Muscle of leg (tissue), 11 donors: Measurements from ENCODE around the gene ICA1. TPM values are rescaled to one million over a fixed set of nuclear protein-coding genes. Genes with fewer than 3 reads are reported as not detected.
"Not testable (repeated sequence)": the region's sequence is repeated elsewhere in the genome, so short reads cannot be mapped to it uniquely, and the experiment has no call there.

ENCODE experiments used
- DNase-seq: peaks from one replicate; pipeline ENCODE4 v3.0.0; 2013
- H3K27ac ChIP-seq: one replicate; pipeline ENCODE4 v1.5.1; 2013; ENCODE audit warnings: mild to moderate bottlenecking, low read length, control low read depth
- H3K27me3 ChIP-seq: one replicate; pipeline ENCODE4 v1.6.1; 2013; ENCODE audit warnings: low read length; ENCODE audit not compliant: control insufficient read depth, insufficient read depth
- H3K36me3 ChIP-seq: one replicate; pipeline ENCODE4 v1.6.1; 2013; ENCODE audit warnings: low read length; ENCODE audit not compliant: control insufficient read depth, insufficient read depth
- H3K4me1 ChIP-seq: one replicate; pipeline ENCODE4 v1.6.1; 2013; ENCODE audit warnings: low read length; ENCODE audit not compliant: control insufficient read depth, insufficient read depth
- H3K4me3 ChIP-seq: one replicate; pipeline ENCODE4 v1.5.1; 2013; ENCODE audit warnings: low read length, control low read depth
- H3K9me3 ChIP-seq: replicated peaks from 2 replicates; pipeline ENCODE4 v1.6.1; 2013; ENCODE audit warnings: low read depth, low read length; ENCODE audit not compliant: control insufficient read depth
- WGBS: methylation state at CpG from one replicate; pipeline ENCODE4 v1.1.5; 2013; ENCODE audit warnings: missing lambda C conversion rate; ENCODE audit not compliant: insufficient coverage; 5-methylcytosine and 5-hydroxymethylcytosine counted together
- polyA plus RNA-seq, 8 donors: library from polyadenylated mRNA; unstranded; fragments of 120-200 nt; gene quantifications; one replicate each; pipeline versions ENCODE4 v1.2.1 to v1.2.3, GENCODE V29; 2013; ENCODE audit warnings: inconsistent platforms in 1 of 8, low replicate concordance in 1 of 8; ENCODE audit not compliant: insufficient read length in 8 of 8, insufficient read depth in 1 of 8
- total RNA-seq: library from RNA; stranded (reverse); fragments of 120-200 nt; gene quantifications from one replicate; pipeline ENCODE4 v1.2.4, GENCODE V29; 2013

The ICA1 gene
- total and polyA plus RNA-seq, 9 donors: 3.6 to 10.9 (median 4.6) TPM

DNA sequence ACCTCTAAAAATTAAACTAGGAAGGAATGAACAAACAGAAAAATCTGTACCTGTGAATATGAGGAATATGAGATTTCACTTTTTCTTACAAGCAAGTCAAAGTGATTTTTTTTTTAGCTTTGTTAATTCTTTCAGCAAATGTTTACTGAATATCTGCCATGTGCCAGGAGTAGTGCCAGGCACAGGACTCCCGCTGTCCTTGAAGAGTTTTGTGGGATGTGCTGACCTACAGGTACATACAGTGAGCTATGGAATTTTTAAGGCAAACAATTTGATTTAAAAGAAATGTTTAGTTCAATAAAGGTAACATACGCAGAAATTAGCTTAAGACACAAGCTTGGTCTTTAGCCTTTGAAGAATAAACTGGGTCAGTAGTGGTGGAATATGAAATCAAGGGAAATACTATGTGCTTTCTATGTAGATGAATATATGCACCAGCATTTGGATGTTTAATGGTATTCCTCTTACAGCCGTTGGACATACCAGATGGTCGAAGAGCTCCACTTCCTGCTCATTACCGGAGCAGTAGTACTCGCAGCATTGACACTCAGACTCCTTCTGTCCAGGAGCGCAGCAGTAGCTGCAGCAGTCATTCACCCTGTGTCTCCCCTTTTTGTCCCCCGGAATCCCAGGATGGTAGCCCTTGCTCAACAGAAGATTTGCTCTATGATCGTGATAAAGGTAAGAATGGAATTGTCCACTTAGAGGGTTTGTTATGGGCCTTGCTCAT lies 191.4 kb downstream of the ICA1 start:
- Histone ChIP-seq H3K36me3 (no peaks in the 10 kb centered on the region), H3K4me3 (no peak overlapping the region), H3K9me3 (no peaks in the 10 kb centered on the region), H3K4me1 (peaks cover 5% of the 10 kb centered on the region), H3K27ac (no peak overlapping the region), H3K27me3 (no peaks in the 10 kb centered on the region)
- no peak for DNase-seq
- WGBS: 91% methylated on average over 7 of the region's 9 CpGs

DNA sequence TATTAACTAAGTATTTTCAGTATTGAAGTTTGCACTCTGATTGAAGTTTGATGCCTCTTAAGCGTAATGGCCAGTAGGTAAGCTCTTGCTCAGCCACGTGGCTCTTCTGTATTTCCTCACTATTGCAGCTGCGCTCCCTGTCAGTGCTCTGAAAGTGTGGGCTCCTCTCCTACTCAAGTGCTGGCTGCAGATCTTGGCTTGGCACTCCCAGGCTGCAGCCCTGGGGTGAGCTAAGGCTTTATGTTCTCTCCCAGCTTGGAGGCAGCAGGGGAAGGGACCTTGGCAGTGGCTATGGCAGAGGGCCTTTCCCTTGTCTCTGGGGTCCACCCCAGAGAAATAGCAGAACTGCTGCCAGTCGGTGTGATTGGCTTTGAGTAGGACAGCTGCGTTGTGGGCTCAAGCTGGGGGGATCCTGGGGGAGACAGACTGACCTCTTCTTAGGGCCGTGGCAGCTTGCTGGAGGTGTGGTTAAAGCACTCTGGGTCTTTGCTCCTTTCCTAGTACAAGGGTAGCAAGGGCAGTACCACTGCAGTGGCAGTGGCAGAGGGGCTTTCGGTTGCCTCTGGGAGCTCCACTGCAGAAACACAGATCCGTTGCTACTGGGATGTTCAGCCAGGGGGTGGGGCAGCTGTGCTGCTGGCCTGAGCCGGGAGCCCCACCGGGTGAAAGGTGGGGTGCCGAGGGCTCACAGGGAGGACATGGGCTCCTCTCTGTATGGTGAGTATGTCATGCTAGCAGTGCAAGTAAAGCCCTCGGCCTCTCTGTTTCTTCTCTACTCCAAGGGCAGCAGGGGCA lies 192.9 kb downstream of the ICA1 start:
- Histone ChIP-seq H3K27me3 (no peaks in the 10 kb centered on the region), H3K4me3 (no peak overlapping the region), H3K36me3 (no peaks in the 10 kb centered on the region), H3K27ac (no peak overlapping the region), H3K9me3 (no peaks in the 10 kb centered on the region), H3K4me1 (peaks cover 5% of the 10 kb centered on the region)
- DNase-seq: peak; percentile 14
- 62% methylated on average over 9 of the region's 12 CpGs for WGBS

DNA sequence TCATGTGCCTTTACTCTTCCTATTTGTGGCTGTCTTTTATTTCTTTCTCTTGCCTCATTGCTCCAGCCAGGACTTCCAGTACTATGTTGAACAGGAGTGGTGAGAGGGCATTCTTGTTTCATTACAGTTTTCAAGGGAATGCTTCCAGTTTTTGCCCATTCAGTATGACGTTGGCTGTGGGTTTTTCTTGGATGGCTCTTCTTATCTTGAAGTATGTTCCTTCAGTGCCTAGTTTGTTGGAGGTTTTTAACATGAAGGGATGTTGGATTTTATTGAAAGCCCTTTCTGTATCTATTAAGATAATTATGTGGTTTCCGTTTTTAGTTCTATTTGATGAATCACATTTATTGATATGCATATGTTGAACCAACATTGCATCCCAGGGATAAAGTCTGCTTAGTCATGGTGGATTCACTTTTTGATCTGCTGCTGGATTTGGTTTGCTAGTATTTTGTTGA lies 196.6 kb downstream of the ICA1 start:
- H3K27me3 ChIP-seq: no peaks in the 10 kb centered on the region
- no peak for DNase-seq

DNA sequence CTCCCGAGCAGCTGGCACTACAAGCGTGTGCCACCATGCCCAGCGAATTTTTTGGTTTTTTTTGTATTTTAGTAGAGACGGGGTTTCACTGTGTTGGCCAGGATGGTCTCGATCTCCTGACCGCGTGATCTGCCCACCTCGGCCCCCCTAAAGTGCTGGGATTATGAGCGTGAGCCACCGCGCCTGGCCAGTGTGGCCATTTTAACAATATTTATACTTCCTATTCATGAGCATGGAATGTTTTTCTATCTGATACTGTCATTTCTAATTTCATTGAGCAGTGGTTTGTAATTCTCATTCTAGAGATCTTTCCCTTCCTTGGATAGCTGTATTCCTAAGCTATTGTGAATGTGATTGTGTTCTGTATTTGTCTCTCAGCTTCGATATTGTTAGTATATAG lies 197.1 kb downstream of the ICA1 start:
- no peak for DNase-seq
- Histone ChIP-seq H3K27me3 (no peaks in the 10 kb centered on the region), H3K36me3 (no peaks in the 10 kb centered on the region), H3K9me3 (no peaks in the 10 kb centered on the region), H3K4me3 (no peak overlapping the region), H3K27ac (no peak overlapping the region), H3K4me1 (peaks cover 5% of the 10 kb centered on the region)
- no CpG with 5 or more reads among the region's 12 CpGs for WGBS

More for the DNA sequence above, 196.6 kb downstream of the ICA1 start:
- H3K4me1 ChIP-seq: peaks cover 5% of the 10 kb centered on the region
- H3K4me3 ChIP-seq: no peak overlapping the region
- WGBS: no CpG with 5 or more reads among the region's 2 CpGs
- H3K36me3 ChIP-seq: no peaks in the 10 kb centered on the region
- no peak overlapping the region for H3K27ac ChIP-seq
- H3K9me3 ChIP-seq: no peaks in the 10 kb centered on the region

DNA sequence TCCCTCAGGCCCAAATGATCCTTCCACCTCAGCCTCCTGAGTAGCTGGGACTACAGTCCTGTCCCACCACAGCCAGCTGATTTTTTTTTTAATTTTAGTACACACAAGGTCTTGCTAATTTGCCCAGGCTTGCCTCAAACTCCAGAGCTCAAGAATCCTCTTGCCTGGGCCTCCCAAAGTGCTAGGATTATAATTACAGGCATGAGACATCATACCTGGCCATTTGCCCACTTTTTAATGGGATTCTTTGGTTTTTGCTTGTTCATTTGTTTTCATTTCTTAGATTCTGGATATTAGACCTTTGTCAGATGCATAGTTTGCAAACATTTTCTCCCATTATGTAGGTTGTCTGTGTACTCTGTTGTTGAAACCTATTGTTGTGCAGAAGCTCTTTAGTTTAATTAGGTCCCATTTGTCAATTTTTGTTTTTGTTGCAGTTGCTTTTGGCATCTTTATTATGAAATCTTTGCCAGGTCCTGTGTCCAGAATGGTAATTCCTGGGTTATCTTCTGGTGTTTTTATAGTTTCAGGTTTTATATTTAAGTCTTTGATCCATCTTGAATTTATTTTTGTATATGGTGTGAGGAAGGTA lies 198.2 kb downstream of the ICA1 start:
- Histone ChIP-seq H3K4me1 (peaks cover under 1% of the 10 kb centered on the region), H3K36me3 (no peaks in the 10 kb centered on the region), H3K27ac (no peak overlapping the region), H3K9me3 (no peaks in the 10 kb centered on the region), H3K4me3 (no peak overlapping the region), H3K27me3 (no peaks in the 10 kb centered on the region)
- DNase-seq: no peak

DNA sequence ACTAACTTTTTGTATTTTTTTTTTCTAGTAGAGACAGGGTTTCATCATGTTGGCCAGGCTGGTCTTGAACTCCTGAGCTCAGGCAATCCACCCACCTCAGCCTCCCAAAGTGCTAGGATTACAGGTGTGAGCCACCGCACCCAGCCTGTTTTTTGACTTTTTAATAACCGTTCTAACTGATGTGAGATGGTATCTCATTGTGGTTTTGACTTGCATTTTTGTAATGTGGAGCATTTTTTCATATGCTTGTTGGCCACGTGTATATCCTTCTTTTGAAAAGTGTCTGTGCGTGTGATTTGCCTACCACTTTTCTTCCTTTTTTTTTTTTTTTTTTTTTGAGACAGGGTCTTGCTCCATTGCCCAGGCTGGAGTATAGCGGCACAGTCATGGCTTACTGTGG lies 198.7 kb downstream of the ICA1 start:
- not testable (repeated sequence) for H3K4me3 ChIP-seq, DNase-seq

More for the DNA sequence above, 198.7 kb downstream of the ICA1 start:
- not testable (repeated sequence) for H3K36me3 ChIP-seq, H3K27me3 ChIP-seq, H3K9me3 ChIP-seq, H3K4me1 ChIP-seq, H3K27ac ChIP-seq
- WGBS: 80% methylated on average over 1 of the region's 5 CpGs

Other genes with a start within 250 kb of the ICA1 start
- gene NXPH1, start 171.4 kb upstream of the ICA1 start, total RNA-seq: not detected
- under 1 TPM in 1 of 8 donors, not detected in 7; 0.28 TPM for gene NXPH1, start 171.4 kb upstream of the ICA1 start, polyA plus RNA-seq